ENCODE data around the gene CNDP1.

CNDP1 gene

GRCh38 chr18:74624466-74624865 lies 90.2 kb downstream of the CNDP1 start:
- no peak for DNase-seq
- Histone ChIP-seq H3K27ac (no peak overlapping the region), H3K36me3 (peaks cover 0 to 4% (median 0%) of the 10 kb centered on the region in 3 donors), H3K4me3 (no peak overlapping the region), H3K4me1 (no peaks in the 10 kb centered on the region), H3K27me3 (no peaks in the 10 kb centered on the region), H3K9me3 (no peaks in the 10 kb centered on the region)
- TF ChIP-seq, protein P1, sequence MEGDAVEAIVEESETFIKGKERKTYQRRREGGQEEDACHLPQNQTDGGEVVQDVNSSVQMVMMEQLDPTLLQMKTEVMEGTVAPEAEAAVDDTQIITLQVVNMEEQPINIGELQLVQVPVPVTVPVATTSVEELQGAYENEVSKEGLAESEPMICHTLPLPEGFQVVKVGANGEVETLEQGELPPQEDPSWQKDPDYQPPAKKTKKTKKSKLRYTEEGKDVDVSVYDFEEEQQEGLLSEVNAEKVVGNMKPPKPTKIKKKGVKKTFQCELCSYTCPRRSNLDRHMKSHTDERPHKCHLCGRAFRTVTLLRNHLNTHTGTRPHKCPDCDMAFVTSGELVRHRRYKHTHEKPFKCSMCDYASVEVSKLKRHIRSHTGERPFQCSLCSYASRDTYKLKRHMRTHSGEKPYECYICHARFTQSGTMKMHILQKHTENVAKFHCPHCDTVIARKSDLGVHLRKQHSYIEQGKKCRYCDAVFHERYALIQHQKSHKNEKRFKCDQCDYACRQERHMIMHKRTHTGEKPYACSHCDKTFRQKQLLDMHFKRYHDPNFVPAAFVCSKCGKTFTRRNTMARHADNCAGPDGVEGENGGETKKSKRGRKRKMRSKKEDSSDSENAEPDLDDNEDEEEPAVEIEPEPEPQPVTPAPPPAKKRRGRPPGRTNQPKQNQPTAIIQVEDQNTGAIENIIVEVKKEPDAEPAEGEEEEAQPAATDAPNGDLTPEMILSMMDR (IDR thresholded peaks at IDR 0.05): no peak
- intact Hi-C loops (cut with DNase I; ENCODE audit: low total_unique reads): no loop called here

DNA sequence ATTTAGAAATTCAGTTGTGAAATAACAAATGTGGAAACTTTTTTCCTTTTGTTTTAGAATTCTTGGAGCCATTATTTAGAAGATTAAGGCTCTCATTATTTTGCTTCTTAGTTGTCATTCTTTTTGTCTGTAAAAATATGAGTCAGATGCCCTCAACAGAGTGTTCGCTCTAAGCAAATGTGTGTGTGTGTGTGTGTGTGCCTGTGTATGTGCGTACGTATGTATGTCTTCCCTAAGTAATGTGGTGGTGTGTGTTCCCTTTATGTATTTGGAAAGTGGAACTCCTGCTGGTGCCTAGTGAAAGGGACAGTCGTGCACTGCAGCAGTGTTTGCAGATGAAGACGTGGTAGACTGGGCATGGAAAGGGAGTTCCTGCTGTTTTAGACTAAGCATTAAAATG lies 90.9 kb downstream of the CNDP1 start:
- Histone ChIP-seq H3K4me1 (no peaks in the 10 kb centered on the region), H3K27ac (no peak overlapping the region), H3K4me3 (no peak overlapping the region), H3K9me3 (no peaks in the 10 kb centered on the region), H3K27me3 (no peaks in the 10 kb centered on the region), H3K36me3 (peaks cover 0 to 4% (median 0%) of the 10 kb centered on the region in 3 donors)
- no peak for DNase-seq
- TF ChIP-seq, protein P1 (IDR thresholded peaks at IDR 0.05): no peak
- intact Hi-C loops (cut with DNase I; ENCODE audit: low total_unique reads): no loop called here

DNA sequence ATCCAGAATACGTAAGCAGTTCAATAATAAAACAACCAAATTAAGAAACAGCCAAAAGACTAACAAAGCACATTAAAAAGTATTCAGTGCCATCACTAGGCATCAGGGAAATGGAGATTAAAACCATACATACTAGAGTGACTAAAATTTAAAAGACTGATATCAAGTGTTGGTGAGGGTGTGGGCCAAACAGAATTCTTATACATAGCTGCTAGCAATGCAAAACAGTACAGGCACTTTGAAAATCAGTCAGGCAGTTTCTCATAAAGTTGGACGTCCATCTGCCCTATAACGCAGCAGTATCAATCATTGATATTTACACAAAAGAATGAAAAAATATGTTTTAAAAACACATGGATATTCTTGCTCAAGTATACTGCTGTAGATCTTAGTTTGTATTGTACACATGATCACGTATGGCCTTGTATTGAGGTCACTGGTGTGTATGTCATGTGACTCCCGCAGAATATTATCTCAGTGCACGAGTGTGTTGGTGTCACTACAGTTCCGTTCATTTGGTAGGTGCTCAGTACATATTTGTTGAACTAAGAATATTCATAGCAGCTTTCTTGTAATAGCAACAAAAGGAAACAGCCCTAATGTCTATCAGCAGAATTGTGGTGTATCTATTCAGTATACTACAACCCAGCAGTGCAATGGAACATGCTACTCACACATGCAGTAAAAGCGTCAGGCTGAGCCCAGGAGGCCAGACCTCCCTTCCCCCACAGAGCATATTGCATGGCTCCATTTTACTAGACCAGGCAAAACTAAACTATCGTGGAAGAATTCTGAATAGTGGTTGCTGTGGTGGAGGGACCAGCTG lies 92.0 kb downstream of the CNDP1 start:
- Histone ChIP-seq H3K4me3 (no peak overlapping the region), H3K9me3 (no peaks in the 10 kb centered on the region), H3K27me3 (no peaks in the 10 kb centered on the region), H3K36me3 (peaks cover 2 to 10% (median 6%) of the 10 kb centered on the region in 3 donors), H3K4me1 (no peaks in the 10 kb centered on the region), H3K27ac (no peak overlapping the region)
- intact Hi-C loops (cut with DNase I; ENCODE audit: low total_unique reads): no loop called here
- TF ChIP-seq, protein P1 (IDR thresholded peaks at IDR 0.05): no peak
- no peak for DNase-seq

GRCh38 chr18:74630804-74631203 lies 96.5 kb downstream of the CNDP1 start:
- TF ChIP-seq, protein P1 (IDR thresholded peaks at IDR 0.05): no peak
- H3K9me3 ChIP-seq: no peaks in the 10 kb centered on the region
- DNase-seq: no peak
- intact Hi-C loops (cut with DNase I; ENCODE audit: low total_unique reads): no loop called here
- no peak overlapping the region for H3K4me3 ChIP-seq
- H3K36me3 ChIP-seq: peaks cover 32 to 40% (median 32%) of the 10 kb centered on the region in 3 donors
- H3K27me3 ChIP-seq: no peaks in the 10 kb centered on the region
- no peaks in the 10 kb centered on the region for H3K4me1 ChIP-seq
- H3K27ac ChIP-seq: no peak overlapping the region

GRCh38 chr18:74631212-74631611 lies 96.9 kb downstream of the CNDP1 start:
- no peak overlapping the region for H3K27ac ChIP-seq
- intact Hi-C loops (cut with DNase I; ENCODE audit: low total_unique reads): no loop called here

More at GRCh38 chr18:74631212-74631611, 96.9 kb downstream of the CNDP1 start:
- DNase-seq: no peak
- TF ChIP-seq, protein P1 (IDR thresholded peaks at IDR 0.05): no peak
- no peaks in the 10 kb centered on the region for H3K4me1 ChIP-seq
- no peaks in the 10 kb centered on the region for H3K27me3 ChIP-seq
- H3K36me3 ChIP-seq: peaks cover 32 to 40% (median 32%) of the 10 kb centered on the region in 3 donors
- H3K4me3 ChIP-seq: no peak overlapping the region
- no peaks in the 10 kb centered on the region for H3K9me3 ChIP-seq

Data from tibial artery (tissue), 4 donors.